Ovary (tissue), 3 donors: Measurements from ENCODE around the gene THAP12.

Experiments
- CTCF ChIP-seq, 3 donors: fragments of 450-650 bp in 2 of 3; fragments of 200-600 bp in 1 of 3; IDR thresholded peaks; one replicate each; pipeline versions ENCODE4 v1.5.1 to v1.8.0; 2016 to 2022; ENCODE audit warnings: antibody characterized with exemption in 3 of 3, mild to moderate bottlenecking in 1 of 3
- EP300 ChIP-seq: sonication (generic); formaldehyde crosslinking; IDR thresholded peaks from one replicate; pipeline ENCODE4 v1.6.1; 2017; ENCODE audit warnings: antibody characterized with exemption
- POLR2A ChIP-seq: fragments of 450-650 bp; IDR thresholded peaks from one replicate; pipeline ENCODE4 v1.6.1; 2017; ENCODE audit warnings: antibody characterized with exemption, mild to moderate bottlenecking, moderate library complexity
- donor health status: DM: no; HTN: no; CAD: no.

- no peak for TF ChIP-seq POLR2A
- TF ChIP-seq CTCF (IDR thresholded peaks at IDR 0.05): no peak
- no peak for TF ChIP-seq EP300
Measured at GRCh38 chr11:76313913-76314740, 66.8 kb downstream of the THAP12 start.
